Fibroblast of peridontal ligament (primary cell): Measurements from ENCODE around the gene BAIAP2.
"Not testable (repeated sequence)": the region's sequence is repeated elsewhere in the genome, so short reads cannot be mapped to it uniquely, and the experiment has no call there.

Experiments
- DNase-seq: peaks from one replicate; pipeline ENCODE4 v3.0.0-alpha.2; 2010; ENCODE audit errors: extremely low read depth

The BAIAP2 gene

GRCh38 chr17:81000631-81001357, 34.2 kb upstream of the BAIAP2 start:
- DNase-seq: no peak

GRCh38 chr17:81002013-81002384, 33.0 kb upstream of the BAIAP2 start:
- no peak for DNase-seq

GRCh38 chr17:81002409-81003361, 32.3 kb upstream of the BAIAP2 start:
- DNase-seq: peak; percentile 81

GRCh38 chr17:81003711-81004475, 31.1 kb upstream of the BAIAP2 start:
- no peak for DNase-seq

- DNase-seq: no peak
These were observed 28.1 kb upstream of the BAIAP2 start for GRCh38 chr17:81006891-81007290.

- DNase-seq: no peak
These were observed 26.8 kb upstream of the BAIAP2 start for GRCh38 chr17:81008140-81008539.

- DNase-seq: no peak
These were observed 25.8 kb upstream of the BAIAP2 start for GRCh38 chr17:81009136-81009535.

GRCh38 chr17:81010935-81011334, 24.0 kb upstream of the BAIAP2 start:
- DNase-seq: no peak

- DNase-seq: no peak
These were observed 23.0 kb upstream of the BAIAP2 start for GRCh38 chr17:81011951-81012350.

GRCh38 chr17:81012574-81013447, 22.1 kb upstream of the BAIAP2 start:
- no peak for DNase-seq

GRCh38 chr17:81013642-81014041, 21.3 kb upstream of the BAIAP2 start:
- DNase-seq: no peak

- peak; percentile 37 for DNase-seq
These were observed 19.8 kb upstream of the BAIAP2 start for GRCh38 chr17:81015136-81015535.

GRCh38 chr17:81016575-81016974, 18.4 kb upstream of the BAIAP2 start:
- DNase-seq: no peak

GRCh38 chr17:81017330-81017729, 17.6 kb upstream of the BAIAP2 start:
- DNase-seq: not testable (repeated sequence)

GRCh38 chr17:81018044-81018802, 16.7 kb upstream of the BAIAP2 start:
- DNase-seq: peak; percentile 66

GRCh38 chr17:81019563-81020442, 15.1 kb upstream of the BAIAP2 start:
- DNase-seq: no peak

- DNase-seq: no peak
These were observed 14.5 kb upstream of the BAIAP2 start for GRCh38 chr17:81020443-81020766.

- DNase-seq: no peak
These were observed 14.0 kb upstream of the BAIAP2 start for GRCh38 chr17:81020767-81021497.
